Keratinocyte (primary cell): ENCODE data around the gene ATF3. TPM values are rescaled to one million over a fixed set of nuclear protein-coding genes. Genes with fewer than 3 reads are reported as not detected.

ENCODE experiments used
- DNase-seq: peaks from one replicate; pipeline ENCODE4 v3.0.0-alpha.2; 2011; ENCODE audit warnings: low read depth, missing footprints, low spot score
- FAIRE-seq: peaks from 2 replicates; lab custom pipeline; 2011; peaks lifted over from hg19 to GRCh38; lab: Jason Lieb, UNC
- H2AFZ ChIP-seq: 2 replicates; pipeline ENCODE4 v1.6.0; 2012; ENCODE audit warnings: low read length, control low read depth, inconsistent platforms; ENCODE audit not compliant: control insufficient read depth
- H3K27ac ChIP-seq: 2 replicates; pipeline ENCODE4 v1.5.1; 2011; ENCODE audit warnings: low read length; ENCODE audit not compliant: control insufficient read depth, insufficient read depth
- H3K27me3 ChIP-seq: 3 replicates; pipeline ENCODE4 v1.6.0; 2011; ENCODE audit warnings: low read length; ENCODE audit not compliant: control insufficient read depth, insufficient read depth; ENCODE audit errors: extremely low read depth
- H3K36me3 ChIP-seq, 2 experiments: 2 replicates in 1 of 2; 3 replicates in 1 of 2; pipeline ENCODE4 v1.5.1; 2011; ENCODE audit warnings: low read length in 2 of 2, mild to moderate bottlenecking in 1 of 2; ENCODE audit not compliant: control insufficient read depth in 2 of 2, insufficient read depth in 2 of 2; ENCODE audit errors: extremely low read depth in 1 of 2
- H3K4me1 ChIP-seq: 3 replicates; pipeline ENCODE4 v1.5.1; 2011; ENCODE audit warnings: low read length; ENCODE audit not compliant: control insufficient read depth, insufficient read depth; ENCODE audit errors: extremely low read depth
- H3K4me2 ChIP-seq: 3 replicates; pipeline ENCODE4 v1.6.0; 2011; ENCODE audit warnings: low read depth, low read length; ENCODE audit not compliant: control insufficient read depth, insufficient read depth; ENCODE audit errors: extremely low read depth
- H3K4me3 ChIP-seq, 3 experiments: fragments of 200-600 bp in 1 of 3; sonication (generic) in 1 of 3; 2 replicates in 2 of 3; 3 replicates in 1 of 3; pipeline ENCODE4 v1.5.1; 2011 to 2016; ENCODE audit warnings: low read length in 3 of 3, mild to moderate bottlenecking in 3 of 3, control low read depth in 2 of 3, inconsistent platforms in 1 of 3, low read depth in 1 of 3, mixed read lengths in 1 of 3, mixed run types in 1 of 3, moderate library complexity in 1 of 3; ENCODE audit not compliant: control insufficient read depth in 2 of 3, insufficient read depth in 2 of 3; ENCODE audit errors: extremely low read depth in 1 of 3
- H3K79me2 ChIP-seq: 2 replicates; pipeline ENCODE4 v1.6.0; 2012; ENCODE audit warnings: low read length; ENCODE audit not compliant: control insufficient read depth, insufficient read depth
- H3K9ac ChIP-seq: 3 replicates; pipeline ENCODE4 v1.6.0; 2011; ENCODE audit warnings: low read length; ENCODE audit not compliant: control insufficient read depth, insufficient read depth; ENCODE audit errors: extremely low read depth
- H3K9me1 ChIP-seq: 3 replicates; pipeline ENCODE4 v1.6.0; 2011; ENCODE audit warnings: low read length; ENCODE audit not compliant: control insufficient read depth, insufficient read depth; ENCODE audit errors: extremely low read depth
- H3K9me3 ChIP-seq: 2 replicates; pipeline ENCODE4 v1.5.1; 2012; ENCODE audit warnings: low read depth, low read length; ENCODE audit not compliant: control insufficient read depth
- H4K20me1 ChIP-seq: 3 replicates; pipeline ENCODE4 v1.6.0; 2011; ENCODE audit warnings: low read length; ENCODE audit not compliant: control insufficient read depth, insufficient read depth; ENCODE audit errors: extremely low read depth
- CTCF ChIP-seq, 3 experiments: IDR thresholded peaks in 1 of 3; conservative IDR thresholded peaks in 1 of 3; optimal IDR thresholded peaks in 1 of 3; 2 replicates in 2 of 3; 3 replicates in 1 of 3; pipeline versions ENCODE3 to v1.5.1; 2011; ENCODE audit warnings: low read length in 3 of 3, mild to moderate bottlenecking in 3 of 3, moderate library complexity in 2 of 3, control low read depth in 1 of 3, inconsistent platforms in 1 of 3; ENCODE audit not compliant: insufficient read depth in 2 of 3; ENCODE audit errors: extremely low read depth in 1 of 3
- EZH2 ChIP-seq: IDR thresholded peaks from one replicate; pipeline ENCODE4 v1.6.1; 2012; ENCODE audit warnings: inconsistent platforms, mild to moderate bottlenecking, low read length, moderate library complexity
- dilution Hi-C: fragments of 300-500 bp; cut with MboI; formaldehyde crosslinking; loops from one replicate; pipeline ENCODE4 v1.7.0; 2020; ENCODE audit warnings: low sequenced_read_pairs; ENCODE audit not compliant: extremely low pct_ligation_motif_present
- polyA plus RNA-seq, 5 experiments: library from polyadenylated mRNA; depleted of rRNA in 3 of 5; stranded (reverse) in 3 of 5; stranded (forward) in 1 of 5; unstranded in 1 of 5; fragments of >200 nt; gene quantifications; 1 replicate in 1 of 5; 2 replicates in 3 of 5; 3 replicates in 1 of 5; pipeline versions ENCODE4 v1.2.1 to v1.2.3, GENCODE V29; 2011 to 2012; ENCODE audit warnings: missing spikeins in 2 of 5, low read depth in 1 of 5, low replicate concordance in 1 of 5

Gene ATF3
- polyA plus RNA-seq, 1 donor (not counting 4 experiments of a cell fraction or from before 2014, with no cell fraction given) = 45.1 TPM

- Histone ChIP-seq H2AFZ (no peak overlapping the region), H3K9me1 (no peaks in the 10 kb centered on the region)
- FAIRE-seq = no peak
Measured at GRCh38 chr1:212582291-212582690, 26.3 kb upstream of the ATF3 start.

GRCh38 chr1:212582808-212583615, 25.5 kb upstream of the ATF3 start:
- Histone ChIP-seq H2AFZ (no peak overlapping the region), H3K27me3 (no peaks in the 10 kb centered on the region), H4K20me1 (no peaks in the 10 kb centered on the region), H3K36me3 (no peaks in the 10 kb centered on the region), H3K9me1 (no peaks in the 10 kb centered on the region), H3K9me3 (no peaks in the 10 kb centered on the region), H3K4me3 (no peak overlapping the region), H3K4me1 (no peaks in the 10 kb centered on the region), H3K27ac (no peak overlapping the region), H3K79me2 (no peaks in the 10 kb centered on the region), H3K4me2 (no peak overlapping the region), H3K9ac (no peak overlapping the region)
- no peak for DNase-seq
- dilution Hi-C loops = no loop called here
- no peak for TF ChIP-seq EZH2
- TF ChIP-seq CTCF (optimal IDR thresholded peaks at IDR 0.05 in 1 of 3, IDR thresholded peaks at IDR 0.05 in 1 of 3, conservative IDR thresholded peaks at IDR 0.05 in 1 of 3; ENCODE audit: extremely low read depth in 1 of 3, insufficient read depth in 2 of 3, low read length in 3 of 3) = no peak
- FAIRE-seq = no peak

More at GRCh38 chr1:212582291-212582690, 26.3 kb upstream of the ATF3 start:
- dilution Hi-C loops = no loop called here
- Histone ChIP-seq H3K4me2 (no peak overlapping the region), H4K20me1 (no peaks in the 10 kb centered on the region), H3K9me3 (no peaks in the 10 kb centered on the region), H3K4me3 (no peak overlapping the region), H3K36me3 (no peaks in the 10 kb centered on the region), H3K4me1 (no peaks in the 10 kb centered on the region), H3K27me3 (no peaks in the 10 kb centered on the region), H3K9ac (no peak overlapping the region), H3K27ac (no peak overlapping the region), H3K79me2 (no peaks in the 10 kb centered on the region)
- TF ChIP-seq CTCF (optimal IDR thresholded peaks at IDR 0.05 in 1 of 3, IDR thresholded peaks at IDR 0.05 in 1 of 3, conservative IDR thresholded peaks at IDR 0.05 in 1 of 3; ENCODE audit: extremely low read depth in 1 of 3, insufficient read depth in 2 of 3, low read length in 3 of 3) (no peak), EZH2 (no peak)
- no peak for DNase-seq
